Measurements from ENCODE around the gene PMIS2. TPM values are rescaled to one million over a fixed set of nuclear protein-coding genes. Genes with fewer than 3 reads are reported as not detected.
A peak's percentile ranks its signal among the peaks of the same experiment; 100 is the strongest.

The PMIS2 gene
- total RNA-seq, 1 experiment from 2014 or later: not detected

GRCh38 chr19:35595928-35596327, 10.0 kb downstream of the PMIS2 start:
- BruUV-seq (replicated peaks): no TSS peak
- POLR2A ChIA-PET: no interaction called here
- in situ Hi-C loops (cut with HindIII; ENCODE audit: low pct_unique_long_range_greater_than_20kb, low sequenced_read_pairs): no loop called here

DNA sequence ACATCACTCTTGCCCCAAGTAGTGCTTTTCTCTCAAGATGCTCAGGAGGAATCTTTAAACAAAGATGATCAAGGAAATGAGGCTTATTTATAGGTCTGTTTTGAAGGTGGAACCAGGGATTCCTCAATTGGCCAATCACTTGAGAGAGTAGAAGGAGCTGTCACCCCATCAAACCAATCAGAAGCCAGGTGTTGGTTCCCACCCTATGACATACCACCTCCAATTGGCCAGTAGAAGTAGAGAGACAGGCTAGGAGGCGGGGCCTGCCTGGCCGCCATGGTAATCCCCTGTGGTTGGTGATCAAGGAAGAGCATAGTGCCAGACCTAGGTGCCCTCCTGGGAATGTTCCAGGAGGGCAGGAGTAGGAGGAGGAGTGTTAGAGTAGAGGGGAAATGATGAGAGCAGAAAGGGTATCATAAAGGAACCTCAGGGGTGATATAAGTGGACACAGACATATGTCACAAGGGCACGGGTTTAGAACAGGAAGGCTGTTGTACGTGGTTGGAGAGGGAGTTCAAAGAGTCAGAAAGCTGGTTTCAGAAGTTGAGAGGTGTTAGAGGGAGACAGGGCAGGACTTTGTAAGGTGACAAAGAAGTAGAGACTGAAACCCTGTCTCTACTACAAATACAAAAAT, 10.5 kb downstream of the PMIS2 start:
- in situ Hi-C loops (cut with HindIII; ENCODE audit: low pct_unique_long_range_greater_than_20kb, low sequenced_read_pairs) (no loop called here), intact Hi-C loops (cut with micrococcal nuclease; ENCODE audit: unreplicated experiment) (no loop called here)
- TF ChIP-seq TCF7L2 (IDR thresholded peaks at IDR 0.05; ENCODE audit: low read depth, low read length): no peak
- TF ChIP-seq, protein P1, sequence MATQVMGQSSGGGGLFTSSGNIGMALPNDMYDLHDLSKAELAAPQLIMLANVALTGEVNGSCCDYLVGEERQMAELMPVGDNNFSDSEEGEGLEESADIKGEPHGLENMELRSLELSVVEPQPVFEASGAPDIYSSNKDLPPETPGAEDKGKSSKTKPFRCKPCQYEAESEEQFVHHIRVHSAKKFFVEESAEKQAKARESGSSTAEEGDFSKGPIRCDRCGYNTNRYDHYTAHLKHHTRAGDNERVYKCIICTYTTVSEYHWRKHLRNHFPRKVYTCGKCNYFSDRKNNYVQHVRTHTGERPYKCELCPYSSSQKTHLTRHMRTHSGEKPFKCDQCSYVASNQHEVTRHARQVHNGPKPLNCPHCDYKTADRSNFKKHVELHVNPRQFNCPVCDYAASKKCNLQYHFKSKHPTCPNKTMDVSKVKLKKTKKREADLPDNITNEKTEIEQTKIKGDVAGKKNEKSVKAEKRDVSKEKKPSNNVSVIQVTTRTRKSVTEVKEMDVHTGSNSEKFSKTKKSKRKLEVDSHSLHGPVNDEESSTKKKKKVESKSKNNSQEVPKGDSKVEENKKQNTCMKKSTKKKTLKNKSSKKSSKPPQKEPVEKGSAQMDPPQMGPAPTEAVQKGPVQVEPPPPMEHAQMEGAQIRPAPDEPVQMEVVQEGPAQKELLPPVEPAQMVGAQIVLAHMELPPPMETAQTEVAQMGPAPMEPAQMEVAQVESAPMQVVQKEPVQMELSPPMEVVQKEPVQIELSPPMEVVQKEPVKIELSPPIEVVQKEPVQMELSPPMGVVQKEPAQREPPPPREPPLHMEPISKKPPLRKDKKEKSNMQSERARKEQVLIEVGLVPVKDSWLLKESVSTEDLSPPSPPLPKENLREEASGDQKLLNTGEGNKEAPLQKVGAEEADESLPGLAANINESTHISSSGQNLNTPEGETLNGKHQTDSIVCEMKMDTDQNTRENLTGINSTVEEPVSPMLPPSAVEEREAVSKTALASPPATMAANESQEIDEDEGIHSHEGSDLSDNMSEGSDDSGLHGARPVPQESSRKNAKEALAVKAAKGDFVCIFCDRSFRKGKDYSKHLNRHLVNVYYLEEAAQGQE (IDR thresholded peaks at IDR 0.05; ENCODE audit: insufficient read depth in 1 of 2, low read depth in 2 of 2, low read length in 1 of 2): no peak
- no peak for TF ChIP-seq POLR2AphosphoS5 (IDR thresholded peaks at IDR 0.05; ENCODE audit: low read depth, low read length)
- no peak for TF ChIP-seq SIN3A (IDR thresholded peaks at IDR 0.05; ENCODE audit: borderline replicate concordance, insufficient read depth, low read depth, low read length)
- TF ChIP-seq, protein P2, sequence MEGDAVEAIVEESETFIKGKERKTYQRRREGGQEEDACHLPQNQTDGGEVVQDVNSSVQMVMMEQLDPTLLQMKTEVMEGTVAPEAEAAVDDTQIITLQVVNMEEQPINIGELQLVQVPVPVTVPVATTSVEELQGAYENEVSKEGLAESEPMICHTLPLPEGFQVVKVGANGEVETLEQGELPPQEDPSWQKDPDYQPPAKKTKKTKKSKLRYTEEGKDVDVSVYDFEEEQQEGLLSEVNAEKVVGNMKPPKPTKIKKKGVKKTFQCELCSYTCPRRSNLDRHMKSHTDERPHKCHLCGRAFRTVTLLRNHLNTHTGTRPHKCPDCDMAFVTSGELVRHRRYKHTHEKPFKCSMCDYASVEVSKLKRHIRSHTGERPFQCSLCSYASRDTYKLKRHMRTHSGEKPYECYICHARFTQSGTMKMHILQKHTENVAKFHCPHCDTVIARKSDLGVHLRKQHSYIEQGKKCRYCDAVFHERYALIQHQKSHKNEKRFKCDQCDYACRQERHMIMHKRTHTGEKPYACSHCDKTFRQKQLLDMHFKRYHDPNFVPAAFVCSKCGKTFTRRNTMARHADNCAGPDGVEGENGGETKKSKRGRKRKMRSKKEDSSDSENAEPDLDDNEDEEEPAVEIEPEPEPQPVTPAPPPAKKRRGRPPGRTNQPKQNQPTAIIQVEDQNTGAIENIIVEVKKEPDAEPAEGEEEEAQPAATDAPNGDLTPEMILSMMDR (IDR thresholded peaks at IDR 0.05): no peak
- Histone ChIP-seq H3K4me1 (ENCODE audit: control insufficient read depth, insufficient read depth, low read length) (no peaks in the 10 kb centered on the region), H3K27ac (ENCODE audit: low read length) (no peak overlapping the region), H3K27me3 (ENCODE audit: control insufficient read depth, insufficient read depth, low read length) (no peaks in the 10 kb centered on the region), H3K9me3 (ENCODE audit: control insufficient read depth, insufficient read depth, low read depth, low read length) (no peaks in the 10 kb centered on the region), H3K36me3 (ENCODE audit: control insufficient read depth, insufficient read depth, low read length) (no peaks in the 10 kb centered on the region), H3K4me3 (ENCODE audit: low read depth in 2 of 2, low read length in 2 of 2) (no peak overlapping the region)
- peak; percentile 69; the same call in 1 of the 2 replicates for ATAC-seq
- no TSS peak for BruUV-seq (replicated peaks)
- DNase-seq (ENCODE audit: low read depth, low spot score): no peak
- CTCF ChIA-PET: interaction anchor here (0.6 kb wide), 1 partner anchor 33 kb away, joined by 8 read pairs; the partner anchor contains the start of gene ATP4A
- POLR2A ChIA-PET: interaction anchor here (0.6 kb wide), 1 partner anchor 218 kb away, joined by 3 read pairs; no protein-coding TSS in a partner anchor

More at GRCh38 chr19:35595928-35596327, 10.0 kb downstream of the PMIS2 start:
- CTCF ChIA-PET: no interaction called here
- TF ChIP-seq TCF7L2 (IDR thresholded peaks at IDR 0.05; ENCODE audit: low read depth, low read length) (no peak), SIN3A (IDR thresholded peaks at IDR 0.05; ENCODE audit: borderline replicate concordance, insufficient read depth, low read depth, low read length) (no peak), POLR2AphosphoS5 (IDR thresholded peaks at IDR 0.05; ENCODE audit: low read depth, low read length) (no peak)
- TF ChIP-seq, protein P1 (IDR thresholded peaks at IDR 0.05; ENCODE audit: insufficient read depth in 1 of 2, low read depth in 2 of 2, low read length in 1 of 2): no peak
- TF ChIP-seq, protein P2 (IDR thresholded peaks at IDR 0.05): no peak
- no peaks in the 10 kb centered on the region for H3K36me3 ChIP-seq (ENCODE audit: control insufficient read depth, insufficient read depth, low read length)
- H3K4me3 ChIP-seq (ENCODE audit: low read depth in 2 of 2, low read length in 2 of 2): no peak overlapping the region
- H3K27me3 ChIP-seq (ENCODE audit: control insufficient read depth, insufficient read depth, low read length): no peaks in the 10 kb centered on the region
- no peaks in the 10 kb centered on the region for H3K4me1 ChIP-seq (ENCODE audit: control insufficient read depth, insufficient read depth, low read length)
- ATAC-seq (no peak), DNase-seq (ENCODE audit: low read depth, low spot score) (no peak)
- intact Hi-C loops (cut with micrococcal nuclease; ENCODE audit: unreplicated experiment): no loop called here
- H3K9me3 ChIP-seq (ENCODE audit: control insufficient read depth, insufficient read depth, low read depth, low read length): no peaks in the 10 kb centered on the region
- no peak overlapping the region for H3K27ac ChIP-seq (ENCODE audit: low read length)

Data from Panc1 (cell line).